ENCODE results near the gene HCFC2. TPM values are rescaled to one million over a fixed set of nuclear protein-coding genes. Genes with fewer than 3 reads are reported as not detected.
"Not testable (repeated sequence)": the region's sequence is repeated elsewhere in the genome, so short reads cannot be mapped to it uniquely, and the experiment has no call there.

HCFC2 gene
- 10 to 100 TPM; 29.0 to 54.5 (median 36.1) TPM for total RNA-seq

GRCh38 chr12:104064031-104064841, at the start of gene HCFC2:
TSS of gene HCFC2 (plus strand) at chr12:104064531. CDS start at chr12:104064561, 30 bp downstream.
- H3K27me3 ChIP-seq, result no peaks in the 10 kb centered on the region
- peak; percentile 98 for ATAC-seq
- peaks cover 0 to 22% of the 10 kb centered on the region in 2 donors for H3K36me3 ChIP-seq
- peak within 1 kb of the TSS; percentile 79 to 93 (median 90) for H3K27ac ChIP-seq
- peak in 1 of 2 donors; percentile 53 for TF ChIP-seq POLR2A (IDR thresholded peaks at IDR 0.05)
- TF ChIP-seq CTCF (IDR thresholded peaks at IDR 0.05), result no peak
- no peak for TF ChIP-seq EP300 (IDR thresholded peaks at IDR 0.05)
- TF ChIP-seq POLR2AphosphoS5 (IDR thresholded peaks at IDR 0.05), result peak; percentile 73
- whole genome bisulfite sequencing, 2 donors (ENCODE audit: low coverage in 1 of 2), result 0% methylated on average over 6 of the region's 74 CpGs; no CpG with 5 or more reads in 1 of the 2 donors
- peaks cover 3 to 51% (median 6%) of the 10 kb centered on the region in 3 donors for H3K4me1 ChIP-seq
- peak within 1 kb of the TSS; percentile 82 to 97 for H3K4me3 ChIP-seq
- H3K9me3 ChIP-seq, result no peaks in the 10 kb centered on the region

DNA sequence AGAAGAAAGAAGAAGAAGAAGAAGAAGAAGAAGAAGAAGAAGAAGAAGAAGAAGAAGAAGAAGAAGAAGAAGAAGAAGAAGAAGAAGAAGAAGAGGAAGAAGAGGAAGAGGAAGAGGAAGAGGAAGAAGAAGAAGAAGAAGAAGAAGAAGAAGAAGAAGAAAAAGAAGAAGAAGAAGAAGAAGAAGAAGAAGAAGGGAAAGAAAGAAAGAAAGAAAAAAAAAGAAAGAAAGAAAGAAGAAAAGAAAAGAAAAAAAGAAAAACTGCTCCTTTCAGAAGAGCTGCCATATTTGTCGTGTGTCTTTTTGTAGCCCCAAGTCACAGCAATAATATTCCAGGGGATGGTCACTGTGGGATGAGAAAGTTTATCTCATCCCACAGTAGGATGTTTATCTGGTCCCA, 42.5 kb upstream of the HCFC2 start:
- not testable (repeated sequence) for H3K4me3 ChIP-seq, H3K4me1 ChIP-seq, H3K36me3 ChIP-seq, H3K27ac ChIP-seq, ATAC-seq, H3K9me3 ChIP-seq, H3K27me3 ChIP-seq
- 86 to 100% methylated on average over 1 of the region's 1 CpG for whole genome bisulfite sequencing, 2 donors (ENCODE audit: low coverage in 1 of 2)

DNA sequence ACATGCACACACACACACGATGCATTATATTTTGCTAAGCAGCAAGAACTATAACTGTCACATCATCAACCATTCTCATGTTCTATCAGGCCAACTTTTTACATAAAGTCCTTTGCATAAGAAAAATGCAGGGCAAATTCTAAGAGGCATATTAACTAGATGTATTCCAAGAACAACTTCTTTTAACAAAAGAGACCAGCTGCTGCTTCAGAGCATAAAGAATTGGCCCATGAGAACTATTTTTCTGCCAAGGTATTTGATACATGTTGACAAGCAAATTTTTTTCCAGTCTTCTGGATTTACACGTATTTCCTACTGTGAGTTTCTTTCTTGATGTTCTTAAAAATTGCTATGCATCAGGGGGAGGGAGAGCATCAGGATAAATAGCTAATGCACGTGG, 41.5 kb upstream of the HCFC2 start:
- WGBS, 2 donors (ENCODE audit: low coverage in 1 of 2), result 39 to 67% methylated on average over 3 of the region's 3 CpGs

GRCh38 chr12:104023710-104024109, 40.6 kb upstream of the HCFC2 start:
- Histone ChIP-seq H3K4me1 (no peaks in the 10 kb centered on the region), H3K4me3 (no peak overlapping the region), H3K9me3 (no peaks in the 10 kb centered on the region), H3K36me3 (no peaks in the 10 kb centered on the region), H3K27ac (no peak overlapping the region), H3K27me3 (no peaks in the 10 kb centered on the region)
- no peak for ATAC-seq
- WGBS, 2 donors (ENCODE audit: low coverage in 1 of 2), result 70 to 90% methylated on average over 2 of the region's 2 CpGs
- no peak for TF ChIP-seq POLR2A (IDR thresholded peaks at IDR 0.05)
- TF ChIP-seq EP300 (IDR thresholded peaks at IDR 0.05), result no peak
- no peak for TF ChIP-seq POLR2AphosphoS5 (IDR thresholded peaks at IDR 0.05)
- TF ChIP-seq CTCF (IDR thresholded peaks at IDR 0.05), result no peak

More for the DNA sequence above, 41.5 kb upstream of the HCFC2 start:
- Histone ChIP-seq H3K4me3 (no peak overlapping the region), H3K36me3 (peaks cover 0 to 4% of the 10 kb centered on the region in 2 donors), H3K27ac (no peak overlapping the region), H3K27me3 (no peaks in the 10 kb centered on the region), H3K4me1 (no peaks in the 10 kb centered on the region), H3K9me3 (no peaks in the 10 kb centered on the region)
- no peak for TF ChIP-seq CTCF (IDR thresholded peaks at IDR 0.05)
- no peak for TF ChIP-seq POLR2A (IDR thresholded peaks at IDR 0.05)
- TF ChIP-seq EP300 (IDR thresholded peaks at IDR 0.05), result no peak
- no peak for TF ChIP-seq POLR2AphosphoS5 (IDR thresholded peaks at IDR 0.05)
- ATAC-seq, result no peak

DNA sequence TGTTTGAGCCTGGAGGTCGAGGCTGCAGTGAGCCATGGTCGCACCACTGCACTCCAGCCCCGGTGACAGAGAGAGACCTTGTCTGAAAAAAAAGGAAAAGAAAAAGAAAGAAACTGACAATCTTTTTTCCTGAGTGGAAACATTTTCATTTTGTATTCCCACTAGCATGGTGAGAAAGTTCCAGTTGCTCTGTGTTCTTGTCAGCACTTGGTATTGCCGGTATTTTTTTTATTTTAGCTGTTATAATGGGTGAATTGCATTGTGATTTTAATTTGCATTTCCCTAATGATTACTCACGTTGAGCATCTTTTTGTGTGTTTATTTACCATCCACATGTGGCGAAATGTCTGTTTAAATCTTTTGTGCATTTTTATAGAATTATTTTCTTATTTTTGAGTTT, 40.0 kb upstream of the HCFC2 start:
- Histone ChIP-seq H3K4me1 (no peaks in the 10 kb centered on the region), H3K27ac (no peak overlapping the region), H3K27me3 (no peaks in the 10 kb centered on the region), H3K36me3 (no peaks in the 10 kb centered on the region), H3K9me3 (no peaks in the 10 kb centered on the region), H3K4me3 (no peak overlapping the region)
- WGBS, 2 donors (ENCODE audit: low coverage in 1 of 2), result 88 to 92% methylated on average over 2 to 6 of the region's 6 CpGs
- no peak for ATAC-seq
- TF ChIP-seq EP300 (IDR thresholded peaks at IDR 0.05) (no peak), CTCF (IDR thresholded peaks at IDR 0.05) (no peak), POLR2A (IDR thresholded peaks at IDR 0.05) (no peak), POLR2AphosphoS5 (IDR thresholded peaks at IDR 0.05) (no peak)
